ENCODE measurements around the gene C1orf167. TPM values are rescaled to one million over a fixed set of nuclear protein-coding genes. Genes with fewer than 3 reads are reported as not detected.

Gene C1orf167, protein sequence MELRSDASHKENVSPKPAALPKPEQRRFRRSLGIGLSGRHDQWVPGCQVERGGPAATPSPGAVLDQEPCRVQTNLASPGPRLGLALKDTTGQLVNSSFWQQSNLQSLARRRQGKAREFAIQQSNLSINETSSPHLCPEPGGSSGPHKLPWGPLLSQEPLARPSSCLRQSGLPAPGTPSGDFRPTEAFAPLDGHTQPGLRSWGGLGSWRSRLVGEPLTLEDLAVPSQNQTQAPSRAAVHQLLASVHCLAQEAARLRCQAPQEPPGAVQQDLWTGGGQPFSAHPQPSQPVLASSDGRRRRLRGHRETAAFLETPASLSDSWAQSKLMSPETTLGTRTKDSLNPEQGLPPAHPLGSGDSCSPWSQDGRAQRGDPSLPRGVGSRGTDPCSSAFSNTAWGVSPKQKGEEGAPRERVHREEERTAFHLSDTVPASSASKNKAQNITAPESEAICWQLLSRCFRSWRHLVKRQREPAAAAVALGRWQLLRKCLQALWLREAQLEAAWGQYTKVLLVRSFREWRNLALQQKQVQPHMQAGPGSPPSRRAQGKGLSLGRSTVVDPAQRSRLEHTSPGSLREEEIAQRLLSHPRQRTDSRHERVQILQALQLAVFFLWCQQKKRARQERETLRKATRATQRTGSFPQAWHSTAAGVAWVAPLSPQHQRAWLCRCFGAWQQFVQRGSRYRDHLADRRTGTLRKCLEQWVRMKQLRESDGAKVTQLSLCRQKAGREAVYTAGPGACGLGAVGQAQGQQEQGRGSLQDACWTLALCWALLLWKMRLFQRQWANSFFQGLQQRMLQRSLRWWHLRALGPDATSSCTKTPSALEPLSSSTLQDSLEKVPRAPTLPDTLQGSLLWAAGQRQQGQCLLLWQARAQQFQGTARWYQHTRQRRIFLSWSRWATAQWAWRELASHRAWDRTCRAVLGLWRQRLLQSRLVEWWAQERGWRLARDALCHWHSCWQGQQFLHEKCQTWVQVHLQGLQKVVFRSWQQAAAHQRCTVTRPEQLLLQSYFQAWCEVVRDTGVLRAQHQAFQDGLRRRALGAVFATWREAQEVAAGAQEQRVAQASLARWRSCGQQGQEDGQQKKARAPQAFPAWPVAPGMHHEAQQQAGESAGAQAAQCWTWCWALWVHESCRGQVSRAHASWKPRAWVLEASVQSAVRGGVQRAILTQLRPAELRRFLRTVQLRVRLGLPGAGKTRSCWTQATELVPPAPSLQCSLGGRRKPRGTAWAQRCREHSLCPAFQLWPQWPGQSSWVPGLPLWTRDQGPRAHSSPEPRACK (N-terminal part only)
- polyA plus RNA-seq (2013), result not detected

DNA sequence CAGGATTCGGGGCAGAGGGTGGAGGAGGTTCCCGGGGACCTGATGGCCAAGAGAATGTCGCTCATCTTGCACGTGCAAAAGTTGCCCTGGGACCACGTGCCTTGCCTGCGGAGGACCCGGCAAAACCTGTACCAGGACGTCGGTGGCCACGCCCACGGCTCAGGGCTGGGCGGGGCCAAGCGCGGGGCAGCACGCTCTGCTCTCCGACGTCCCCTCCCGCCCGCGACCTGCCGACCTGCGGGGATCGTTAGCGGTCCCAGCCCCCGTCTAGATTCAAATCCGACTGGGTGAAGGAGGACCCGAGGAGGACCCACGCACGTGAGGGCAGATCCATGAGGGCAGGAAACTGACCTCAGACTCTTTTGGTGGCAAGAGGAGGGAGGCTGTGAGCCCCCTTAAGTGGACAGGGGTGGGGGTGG lies at the start of gene C1orf167:
Gene C1orf167, plus strand, starts transcription at position 206 of the 419 bp plus-strand sequence. CDS start 2,208 bp downstream, outside the sequence.
- peak within 1 kb of the TSS in 1 of 7 experiments; percentile 32 for H3K4me3 ChIP-seq (ENCODE audit: control insufficient read depth in 1 of 7, extremely low read depth in 1 of 7, insufficient read depth in 4 of 7, low read depth in 2 of 7, low read length in 6 of 7)
- peaks cover 0 to 20% (median 3%) of the 10 kb centered on the region in 5 experiments for H3K27me3 ChIP-seq (replicated peaks in 2 of 5; ENCODE audit: control insufficient read depth in 4 of 5, insufficient read depth in 5 of 5, low read length in 4 of 5)
- H3K9me3 ChIP-seq (ENCODE audit: control extremely low read depth in 1 of 5, control insufficient read depth in 4 of 5, insufficient read depth in 2 of 5, low read depth in 1 of 5, low read length in 4 of 5), result peaks cover 0 to 2% (median 0%) of the 10 kb centered on the region in 5 experiments
- peaks cover 0 to 6% (median 4%) of the 10 kb centered on the region in 4 experiments for H3K4me1 ChIP-seq (ENCODE audit: control extremely low read depth in 1 of 4, control insufficient read depth in 4 of 4, insufficient read depth in 4 of 4, low read length in 3 of 4)
- no peak within 1 kb of the TSS for H3K27ac ChIP-seq (ENCODE audit: insufficient read depth in 1 of 2, low read depth in 1 of 2, low read length in 2 of 2, poor library complexity in 1 of 2, severe bottlenecking in 2 of 2)
- peak; percentile 15 to 43 (median 35) for DNase-seq
- CTCF ChIA-PET, result interaction anchor here (1.5 kb wide), 1 partner anchor 16 kb away, joined by 3 read pairs; no protein-coding TSS in a partner anchor
- 5% methylated on average over 28 of the region's 29 CpGs for WGBS (ENCODE audit: insufficient coverage)
- H3K36me3 ChIP-seq (ENCODE audit: control insufficient read depth in 4 of 4, insufficient read depth in 4 of 4, low read length in 3 of 4), result no peaks in the 10 kb centered on the region
- POLR2A ChIA-PET, result no interaction called here

DNA sequence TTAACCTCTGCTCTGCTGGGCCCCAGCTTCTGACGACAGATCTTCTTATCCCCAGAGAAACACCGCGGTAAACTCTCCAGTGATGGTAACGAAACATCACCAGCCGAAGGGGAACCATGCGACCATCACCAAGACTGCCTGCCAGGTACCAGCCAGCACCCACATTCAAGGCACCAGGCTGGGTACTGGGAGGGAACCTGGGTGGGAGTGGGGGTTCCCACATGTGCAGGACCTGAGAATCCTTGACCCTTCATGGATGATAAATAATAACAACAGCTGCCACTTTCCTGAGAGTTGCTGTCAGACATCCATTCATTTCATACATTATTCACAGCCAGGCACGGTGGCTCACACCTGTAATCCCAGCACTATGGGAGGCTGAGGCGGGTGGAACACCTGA lies 49.7 kb upstream of the C1orf167 start:
- Histone ChIP-seq H3K27me3 (replicated peaks in 2 of 5; ENCODE audit: control insufficient read depth in 4 of 5, insufficient read depth in 5 of 5, low read length in 4 of 5) (peaks cover 0 to 12% (median 0%) of the 10 kb centered on the region in 5 experiments), H3K36me3 (ENCODE audit: control insufficient read depth in 4 of 4, insufficient read depth in 4 of 4, low read length in 3 of 4) (no peaks in the 10 kb centered on the region), H3K27ac (ENCODE audit: insufficient read depth in 1 of 2, low read depth in 1 of 2, low read length in 2 of 2, poor library complexity in 1 of 2, severe bottlenecking in 2 of 2) (no peak overlapping the region), H3K9me3 (ENCODE audit: control extremely low read depth in 1 of 5, control insufficient read depth in 4 of 5, insufficient read depth in 2 of 5, low read depth in 1 of 5, low read length in 4 of 5) (no peaks in the 10 kb centered on the region), H3K4me3 (ENCODE audit: control insufficient read depth in 1 of 7, extremely low read depth in 1 of 7, insufficient read depth in 4 of 7, low read depth in 2 of 7, low read length in 6 of 7) (no peak overlapping the region), H3K4me1 (ENCODE audit: control extremely low read depth in 1 of 4, control insufficient read depth in 4 of 4, insufficient read depth in 4 of 4, low read length in 3 of 4) (peaks cover 0 to 4% (median 1%) of the 10 kb centered on the region in 4 experiments)
- ChIA-PET CTCF (interaction anchor here (1.8 kb wide), 1 partner anchor 47 kb away, joined by 6 read pairs; no protein-coding TSS in a partner anchor), POLR2A (no interaction called here)
- no peak for DNase-seq
- 94% methylated on average over 8 of the region's 8 CpGs for WGBS (ENCODE audit: insufficient coverage)

DNA sequence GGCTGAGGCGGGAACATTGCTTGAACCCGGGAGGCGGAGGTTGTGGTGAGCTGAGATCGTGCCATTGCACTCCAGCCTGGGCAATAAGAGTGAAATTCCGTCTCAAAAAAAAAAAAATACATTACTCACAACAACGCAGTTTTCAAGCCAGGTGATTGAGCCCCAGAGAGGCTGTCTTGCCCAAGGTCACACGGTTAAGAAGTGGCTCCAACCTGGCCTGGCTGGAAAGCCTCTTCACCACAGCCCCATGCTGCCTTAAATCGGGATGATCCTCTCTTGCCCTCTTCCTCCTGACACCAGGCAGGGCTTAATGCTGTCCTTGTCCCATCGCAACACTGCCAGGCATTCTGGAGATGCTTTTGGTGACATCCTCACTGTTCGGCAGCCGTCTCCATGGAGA lies 48.9 kb upstream of the C1orf167 start:
- no peaks in the 10 kb centered on the region for H3K4me1 ChIP-seq (ENCODE audit: control extremely low read depth in 1 of 4, control insufficient read depth in 4 of 4, insufficient read depth in 4 of 4, low read length in 3 of 4)
- POLR2A ChIA-PET, result interaction anchor here (0.7 kb wide), 1 partner anchor 217 kb away, joined by 5 read pairs; no protein-coding TSS in a partner anchor
- no peaks in the 10 kb centered on the region for H3K9me3 ChIP-seq (ENCODE audit: control extremely low read depth in 1 of 5, control insufficient read depth in 4 of 5, insufficient read depth in 2 of 5, low read depth in 1 of 5, low read length in 4 of 5)
- CTCF ChIA-PET, result no interaction called here
- WGBS (ENCODE audit: insufficient coverage), result 91% methylated on average over 7 of the region's 11 CpGs
- no peak overlapping the region for H3K27ac ChIP-seq (ENCODE audit: insufficient read depth in 1 of 2, low read depth in 1 of 2, low read length in 2 of 2, poor library complexity in 1 of 2, severe bottlenecking in 2 of 2)
- no peak for DNase-seq
- no peaks in the 10 kb centered on the region for H3K36me3 ChIP-seq (ENCODE audit: control insufficient read depth in 4 of 4, insufficient read depth in 4 of 4, low read length in 3 of 4)
- H3K27me3 ChIP-seq (replicated peaks in 2 of 5; ENCODE audit: control insufficient read depth in 4 of 5, insufficient read depth in 5 of 5, low read length in 4 of 5), result peaks cover 0 to 12% (median 0%) of the 10 kb centered on the region in 5 experiments
- no peak overlapping the region for H3K4me3 ChIP-seq (ENCODE audit: control insufficient read depth in 1 of 7, extremely low read depth in 1 of 7, insufficient read depth in 4 of 7, low read depth in 2 of 7, low read length in 6 of 7)

DNA sequence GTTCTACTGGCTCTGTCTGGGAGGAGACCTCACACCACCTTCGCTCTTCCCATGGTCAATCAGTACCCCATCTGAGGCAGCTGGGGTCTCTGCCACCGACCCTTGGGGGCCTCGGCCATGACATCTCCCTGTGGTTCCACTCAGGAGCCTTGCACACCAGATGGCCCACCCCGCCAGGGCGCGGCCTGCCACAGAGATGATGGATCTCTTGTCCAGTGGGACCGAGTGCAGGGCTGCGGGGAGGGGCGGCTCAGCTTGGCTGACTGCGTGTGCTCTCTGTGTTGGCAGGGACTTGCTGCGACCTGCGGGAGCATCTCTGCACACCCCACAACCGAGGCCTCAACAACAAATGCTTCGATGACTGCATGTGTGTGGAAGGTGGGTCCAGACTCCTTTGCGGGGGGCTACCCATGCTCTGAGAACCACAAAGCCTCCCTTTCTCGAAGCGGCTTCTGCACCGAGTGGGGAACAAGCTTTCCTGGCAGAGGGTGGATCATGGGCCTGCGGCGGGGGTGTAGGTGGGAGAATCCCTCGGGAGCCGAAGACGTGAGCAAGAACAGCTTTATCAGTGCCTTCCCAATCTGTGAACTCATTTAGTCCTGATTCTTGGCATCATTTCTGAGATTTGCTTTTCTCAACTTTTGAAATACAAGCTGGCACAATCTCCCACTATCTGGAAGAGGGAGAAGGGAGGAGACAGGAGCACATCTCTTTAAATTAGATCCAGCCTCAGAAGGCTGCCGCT lies 47.0 kb upstream of the C1orf167 start:
- 92% methylated on average over 18 of the region's 24 CpGs for WGBS (ENCODE audit: insufficient coverage)
- DNase-seq, result no peak
- Histone ChIP-seq H3K36me3 (ENCODE audit: control insufficient read depth in 4 of 4, insufficient read depth in 4 of 4, low read length in 3 of 4) (no peaks in the 10 kb centered on the region), H3K4me1 (ENCODE audit: control extremely low read depth in 1 of 4, control insufficient read depth in 4 of 4, insufficient read depth in 4 of 4, low read length in 3 of 4) (peaks cover 0 to 13% (median 12%) of the 10 kb centered on the region in 4 experiments), H3K9me3 (ENCODE audit: control extremely low read depth in 1 of 5, control insufficient read depth in 4 of 5, insufficient read depth in 2 of 5, low read depth in 1 of 5, low read length in 4 of 5) (no peaks in the 10 kb centered on the region), H3K27me3 (replicated peaks in 2 of 5; ENCODE audit: control insufficient read depth in 4 of 5, insufficient read depth in 5 of 5, low read length in 4 of 5) (peaks cover 0 to 9% (median 0%) of the 10 kb centered on the region in 5 experiments), H3K4me3 (ENCODE audit: control insufficient read depth in 1 of 7, extremely low read depth in 1 of 7, insufficient read depth in 4 of 7, low read depth in 2 of 7, low read length in 6 of 7) (no peak overlapping the region), H3K27ac (ENCODE audit: insufficient read depth in 1 of 2, low read depth in 1 of 2, low read length in 2 of 2, poor library complexity in 1 of 2, severe bottlenecking in 2 of 2) (no peak overlapping the region)
- ChIA-PET CTCF (interaction anchor here (0.7 to 2.8 kb wide), 8 partner anchors 10 to 428 kb away, joined by 3 to 10 read pairs (median 4); partner anchors contain the start of genes FBXO6 and MAD2L2), POLR2A (no interaction called here)

DNA sequence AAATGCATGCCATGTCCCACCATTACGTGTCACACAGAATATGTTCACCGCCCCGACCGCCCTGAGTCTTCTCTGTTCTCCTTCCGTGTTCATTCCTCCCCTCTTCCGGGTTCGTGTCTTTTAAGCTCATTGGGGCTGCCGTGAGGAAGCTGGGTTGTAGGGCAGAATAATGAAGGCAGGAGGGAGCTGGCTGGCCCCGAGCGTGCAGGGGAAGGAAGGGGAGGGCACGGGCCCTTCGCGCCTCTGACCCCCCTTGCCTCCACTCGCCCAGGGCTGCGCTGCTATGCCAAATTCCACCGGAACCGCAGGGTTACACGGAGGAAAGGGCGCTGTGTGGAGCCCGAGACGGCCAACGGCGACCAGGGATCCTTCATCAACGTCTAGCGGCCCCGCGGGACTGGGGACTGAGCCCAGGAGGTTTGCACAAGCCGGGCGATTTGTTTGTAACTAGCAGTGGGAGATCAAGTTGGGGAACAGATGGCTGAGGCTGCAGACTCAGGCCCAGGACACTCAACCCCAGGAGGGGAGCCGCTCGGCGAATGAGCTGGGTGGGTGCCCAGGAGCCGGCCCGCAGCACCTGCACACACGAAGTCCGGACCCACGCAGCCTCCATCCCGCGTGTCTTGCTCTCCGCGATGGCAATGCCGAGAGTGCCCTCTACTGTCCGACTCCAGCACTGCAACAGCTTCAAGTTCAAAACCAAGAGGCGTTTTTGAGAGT lies 42.5 kb upstream of the C1orf167 start:
- Histone ChIP-seq H3K27ac (ENCODE audit: insufficient read depth in 1 of 2, low read depth in 1 of 2, low read length in 2 of 2, poor library complexity in 1 of 2, severe bottlenecking in 2 of 2) (peak overlapping the region in 1 of 2 experiments; percentile 40), H3K27me3 (replicated peaks in 2 of 5; ENCODE audit: control insufficient read depth in 4 of 5, insufficient read depth in 5 of 5, low read length in 4 of 5) (peaks cover 0 to 2% (median 0%) of the 10 kb centered on the region in 5 experiments), H3K4me1 (ENCODE audit: control extremely low read depth in 1 of 4, control insufficient read depth in 4 of 4, insufficient read depth in 4 of 4, low read length in 3 of 4) (peaks cover 0 to 19% (median 14%) of the 10 kb centered on the region in 4 experiments), H3K9me3 (ENCODE audit: control extremely low read depth in 1 of 5, control insufficient read depth in 4 of 5, insufficient read depth in 2 of 5, low read depth in 1 of 5, low read length in 4 of 5) (no peaks in the 10 kb centered on the region), H3K36me3 (ENCODE audit: control insufficient read depth in 4 of 4, insufficient read depth in 4 of 4, low read length in 3 of 4) (no peaks in the 10 kb centered on the region), H3K4me3 (ENCODE audit: control insufficient read depth in 1 of 7, extremely low read depth in 1 of 7, insufficient read depth in 4 of 7, low read depth in 2 of 7, low read length in 6 of 7) (peak overlapping the region; percentile 15 to 74 (median 65))
- POLR2A ChIA-PET, result interaction anchor here (1.4 to 1.5 kb wide), 2 partner anchors 17 to 56 kb away, joined by 6 read pairs; partner anchors contain the start of genes AGTRAP and FBXO6
- CTCF ChIA-PET, result interaction anchor here (0.7 to 5.0 kb wide), 22 partner anchors 9 to 335 kb away, joined by 3 to 33 read pairs (median 5); partner anchors contain the start of genes FBXO2, FBXO44 and FBXO6
- peak; percentile 83 to 94 (median 90) for DNase-seq
- under 1% methylated on average over 29 of the region's 44 CpGs for WGBS (ENCODE audit: insufficient coverage)

Measured in common myeloid progenitor, CD34-positive (primary cell).